Measurements from ENCODE around the gene MGAT4B.
A peak's percentile ranks its signal among the peaks of the same experiment; 100 is the strongest.
"Not testable (repeated sequence)": the region's sequence is repeated elsewhere in the genome, so short reads cannot be mapped to it uniquely, and the experiment has no call there.

The MGAT4B gene

DNA sequence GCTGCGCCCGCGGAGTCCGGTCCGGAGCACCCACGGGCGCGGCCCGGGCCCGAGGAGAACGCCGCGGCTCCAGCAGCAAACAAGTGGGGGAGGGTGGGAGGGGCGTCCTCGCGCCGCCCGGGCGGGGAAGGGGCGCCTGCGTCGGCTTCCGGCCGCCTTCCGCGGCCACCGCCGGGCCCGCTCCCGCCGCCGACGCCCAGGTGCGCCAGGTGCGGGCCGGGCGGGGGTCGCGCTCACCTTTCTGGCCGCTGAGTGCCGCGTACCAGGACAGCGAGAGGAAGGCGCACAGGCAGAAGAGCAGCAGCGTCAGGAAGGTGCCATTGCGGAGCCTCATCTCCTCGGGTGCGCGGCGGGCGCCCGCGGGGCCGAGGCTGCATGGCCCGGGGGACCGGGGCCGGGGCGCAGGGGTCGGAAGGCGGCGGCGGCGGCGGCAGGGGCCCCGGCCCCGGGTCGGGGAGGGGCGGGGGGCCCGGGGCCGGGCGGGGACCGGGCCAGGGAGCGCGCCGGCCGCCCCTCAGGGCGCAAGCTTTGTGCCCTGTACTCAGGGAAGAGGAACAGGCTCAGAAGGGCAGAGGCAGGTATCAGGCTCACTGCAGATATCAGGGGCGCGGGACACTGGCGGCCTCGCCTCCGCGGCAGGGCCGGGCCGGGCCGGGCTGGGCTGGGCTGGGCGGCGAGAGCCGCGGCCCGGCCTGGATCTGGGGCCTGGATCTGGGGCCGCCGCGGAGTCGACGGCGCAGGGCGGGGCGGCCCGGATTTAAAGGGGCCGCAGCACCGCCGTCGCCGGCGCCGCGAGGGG, at the start of gene MGAT4B:
Gene MGAT4B (minus strand): TSS at position 617 of the 799 bp plus-strand sequence. CDS start 283 bp downstream, at position 334.
- DNase-seq (ENCODE audit: low spot score): peak; percentile 90

DNA sequence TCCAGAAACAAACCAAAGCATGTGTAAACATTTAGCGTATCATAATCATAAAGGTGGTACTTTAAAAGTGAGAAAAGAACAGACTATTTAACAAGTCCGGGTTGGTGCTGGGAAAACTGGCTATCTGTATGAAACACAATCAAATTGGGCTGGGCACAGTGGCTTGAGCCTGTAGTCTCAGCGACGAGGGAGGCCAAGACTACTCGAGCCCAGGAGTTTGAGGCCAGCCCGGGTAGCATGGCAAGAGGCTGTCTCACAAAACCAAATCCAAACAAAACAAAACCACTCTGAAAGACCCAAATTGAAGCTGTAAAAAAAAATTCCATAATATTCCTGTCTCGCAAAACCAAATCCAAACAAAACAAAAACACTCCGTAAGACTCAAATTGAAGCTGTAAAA, 47.7 kb upstream of the MGAT4B start:
- no peak for DNase-seq (ENCODE audit: low spot score)

DNA sequence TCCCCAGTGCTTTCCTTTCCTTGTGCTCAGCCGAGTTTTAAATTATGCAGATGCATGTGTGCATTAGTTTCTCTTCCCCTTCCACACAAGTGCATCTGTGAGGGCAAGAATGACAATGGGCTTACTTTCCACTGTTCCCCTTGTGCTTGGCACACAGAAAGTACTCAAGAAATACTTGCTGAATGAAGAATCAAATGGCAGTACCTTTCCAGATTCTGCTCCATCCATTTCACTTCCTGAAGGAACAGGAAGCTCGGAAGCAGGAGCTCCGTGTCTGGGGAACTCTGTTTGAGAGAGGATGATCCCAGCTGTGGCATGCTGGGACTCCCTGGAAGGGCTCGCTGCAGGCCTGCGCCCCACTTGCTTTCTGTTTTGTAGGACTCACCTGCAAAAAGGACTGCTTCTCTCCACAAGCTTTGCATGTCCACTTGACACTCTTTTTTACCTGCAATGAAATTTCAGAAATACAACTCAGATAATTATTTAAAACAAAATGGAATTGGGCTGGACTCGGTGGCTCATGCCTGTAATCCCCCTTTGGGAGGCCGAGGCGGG, 46.4 kb upstream of the MGAT4B start:
- peak; percentile 54 for DNase-seq (ENCODE audit: low spot score)

DNA sequence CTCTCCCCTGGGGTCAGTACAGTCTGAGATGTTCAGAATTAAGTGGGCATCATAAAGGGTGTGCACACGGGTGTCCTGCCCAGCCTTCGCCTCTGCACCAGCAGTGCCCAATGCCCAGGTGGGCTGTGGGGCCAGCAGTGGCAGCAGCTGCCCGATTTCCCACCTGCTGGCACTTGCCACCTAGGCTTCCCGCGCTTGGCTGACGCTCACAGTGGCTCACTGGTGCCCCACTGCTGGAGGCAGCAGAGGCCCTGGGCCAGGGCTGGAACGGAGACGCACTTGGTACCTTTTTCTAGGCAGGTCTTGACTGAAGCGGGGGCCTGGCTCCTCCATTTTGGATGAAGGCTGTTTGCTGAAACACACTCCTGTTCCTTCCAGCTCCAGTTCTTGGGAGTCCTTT, 35.0 kb upstream of the MGAT4B start:
- no peak for DNase-seq (ENCODE audit: low spot score)

DNA sequence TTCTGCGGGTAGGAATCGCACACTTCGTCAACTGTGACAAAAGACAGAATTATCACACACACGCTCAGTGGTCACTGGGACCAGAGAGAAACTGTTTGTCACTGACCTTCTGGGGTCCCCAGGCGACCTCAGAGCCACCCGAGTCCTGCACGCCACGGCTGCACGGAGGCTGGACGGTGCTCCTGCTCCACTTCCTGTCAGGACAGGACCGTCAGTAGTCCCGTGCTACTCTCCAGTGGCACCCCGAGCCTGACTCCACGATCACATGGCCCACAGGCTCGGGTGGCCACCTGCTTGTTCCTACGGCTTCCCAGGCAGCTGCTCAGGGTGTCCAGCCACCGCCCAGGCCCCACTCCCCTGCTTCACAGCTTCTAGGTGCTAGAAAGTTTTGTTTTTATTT, 34.1 kb upstream of the MGAT4B start:
- DNase-seq (ENCODE audit: low spot score): no peak

DNA sequence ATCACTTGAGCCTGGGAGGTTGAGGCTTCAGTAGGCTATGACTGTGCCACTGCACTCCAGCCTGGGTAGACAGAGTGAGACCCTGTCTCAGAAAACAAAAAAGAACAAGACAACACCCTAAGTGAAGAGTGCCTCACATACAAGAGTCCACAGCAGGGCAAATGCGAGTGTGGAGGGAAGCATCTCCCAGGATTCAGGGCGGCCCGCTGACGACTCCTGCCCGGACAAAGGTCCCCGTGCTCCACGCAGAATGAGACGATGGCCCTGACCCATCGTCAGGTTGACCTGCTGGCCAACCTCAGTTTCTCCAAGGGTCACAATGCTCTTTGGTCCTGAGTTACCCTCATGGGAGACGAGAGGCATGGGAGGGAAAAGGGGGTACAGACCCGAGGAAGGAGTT, 33.7 kb upstream of the MGAT4B start:
- DNase-seq (ENCODE audit: low spot score): no peak

DNA sequence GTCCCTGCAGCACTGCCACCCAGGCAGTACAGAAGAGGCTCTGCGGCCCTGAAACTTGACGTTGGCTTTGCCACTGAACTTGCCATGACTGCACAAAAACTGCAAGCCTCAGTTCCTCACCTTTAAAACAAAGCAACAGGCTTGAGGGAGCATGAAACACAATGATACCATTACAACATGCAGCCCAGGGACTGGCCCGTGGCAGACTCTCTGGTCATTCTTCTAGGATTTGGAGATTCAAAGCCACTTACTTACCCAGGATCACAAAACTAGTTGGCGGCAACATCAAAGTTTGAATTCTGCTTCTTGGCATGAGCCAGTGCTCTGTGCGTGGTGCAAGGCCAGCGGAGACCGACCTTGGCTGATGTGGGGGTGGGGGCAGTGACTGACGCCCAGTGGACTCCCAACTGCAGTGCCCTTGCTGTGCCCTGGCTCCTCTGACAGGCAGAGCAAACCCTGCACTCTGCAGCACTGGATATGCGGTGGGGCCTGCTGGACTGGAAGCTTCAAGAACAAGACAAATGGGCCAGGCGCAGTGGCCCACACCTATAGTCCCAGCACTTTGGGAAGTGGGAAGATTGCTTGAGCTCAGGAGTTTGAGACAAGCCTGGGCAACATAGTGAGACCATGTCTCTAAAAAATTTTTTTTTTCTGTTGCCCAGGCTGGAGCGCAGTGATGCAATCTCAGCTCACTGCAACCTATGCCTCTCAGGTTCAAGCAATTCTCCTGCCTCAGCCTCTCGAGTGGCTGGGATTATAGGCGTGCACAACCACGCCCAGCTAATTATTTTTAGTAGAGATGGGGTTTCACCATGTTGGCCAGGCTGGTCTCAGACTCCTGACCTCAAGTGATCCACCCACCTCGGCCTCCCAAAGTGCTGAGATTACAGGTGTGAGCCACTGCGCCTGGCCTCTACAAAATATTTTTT, 32.9 kb upstream of the MGAT4B start:
- DNase-seq (ENCODE audit: low spot score): no peak

DNA sequence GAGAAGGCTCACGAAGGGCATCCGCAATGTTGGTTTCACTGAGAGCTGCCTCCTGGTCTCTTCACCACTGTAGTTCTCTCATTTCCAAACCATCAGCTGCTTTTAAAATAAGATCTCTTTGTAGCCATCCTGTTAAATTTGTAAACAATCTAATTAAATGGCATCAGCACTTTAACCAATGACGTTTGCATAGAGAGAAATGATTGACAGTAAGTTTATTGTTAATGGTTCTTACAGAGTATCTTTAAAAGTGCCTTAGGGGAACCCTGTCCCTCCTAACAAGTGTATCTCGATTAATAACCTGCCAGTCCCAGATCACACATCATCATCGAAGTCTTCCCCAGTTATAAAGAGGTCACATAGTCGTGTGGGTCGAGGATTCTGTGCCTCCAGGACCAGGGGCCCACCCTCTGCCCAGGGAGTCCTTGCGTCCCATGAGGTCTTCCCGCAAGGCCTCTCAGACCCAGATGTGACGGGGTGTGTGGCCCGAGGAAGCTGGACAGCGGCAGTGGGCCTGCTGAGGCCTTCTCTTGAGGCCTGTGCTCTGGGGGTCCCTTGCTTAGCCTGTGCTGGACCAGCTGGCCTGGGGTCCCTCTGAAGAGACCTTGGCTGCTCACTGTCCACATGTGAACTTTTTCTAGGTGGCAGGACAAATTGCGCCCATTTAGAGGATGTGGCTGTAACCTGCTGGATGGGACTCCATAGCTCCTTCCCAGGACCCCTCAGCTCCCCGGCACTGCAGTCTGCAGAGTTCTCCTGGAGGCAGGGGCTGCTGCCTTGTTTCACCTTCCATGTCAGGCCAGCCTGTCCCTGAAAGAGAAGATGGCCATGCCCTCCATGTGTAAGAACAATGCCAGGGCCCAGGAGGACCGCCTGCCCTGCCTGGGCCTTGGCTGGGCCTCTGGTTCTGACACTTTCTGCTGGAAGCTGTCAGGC, 30.7 kb upstream of the MGAT4B start:
- no peak for DNase-seq (ENCODE audit: low spot score)

DNA sequence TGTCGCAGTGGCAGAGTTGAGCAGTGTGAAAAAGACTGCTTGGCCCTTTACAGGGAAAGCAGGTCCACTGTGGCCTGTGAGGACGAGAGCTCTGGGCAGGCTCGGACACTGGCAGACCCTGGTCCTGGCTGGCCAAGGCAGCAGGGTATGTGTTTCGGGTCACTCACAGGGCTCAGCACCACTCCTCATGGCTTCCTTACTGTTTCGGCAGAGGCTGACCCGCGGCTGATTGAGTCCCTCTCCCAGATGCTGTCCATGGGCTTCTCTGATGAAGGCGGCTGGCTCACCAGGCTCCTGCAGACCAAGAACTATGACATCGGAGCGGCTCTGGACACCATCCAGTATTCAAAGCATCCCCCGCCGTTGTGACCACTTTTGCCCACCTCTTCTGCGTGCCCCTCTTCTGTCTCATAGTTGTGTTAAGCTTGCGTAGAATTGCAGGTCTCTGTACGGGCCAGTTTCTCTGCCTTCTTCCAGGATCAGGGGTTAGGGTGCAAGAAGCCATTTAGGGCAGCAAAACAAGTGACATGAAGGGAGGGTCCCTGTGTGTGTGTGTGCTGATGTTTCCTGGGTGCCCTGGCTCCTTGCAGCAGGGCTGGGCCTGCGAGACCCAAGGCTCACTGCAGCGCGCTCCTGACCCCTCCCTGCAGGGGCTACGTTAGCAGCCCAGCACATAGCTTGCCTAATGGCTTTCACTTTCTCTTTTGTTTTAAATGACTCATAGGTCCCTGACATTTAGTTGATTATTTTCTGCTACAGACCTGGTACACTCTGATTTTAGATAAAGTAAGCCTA, 29.8 kb upstream of the MGAT4B start:
- DNase-seq (ENCODE audit: low spot score): no peak

DNA sequence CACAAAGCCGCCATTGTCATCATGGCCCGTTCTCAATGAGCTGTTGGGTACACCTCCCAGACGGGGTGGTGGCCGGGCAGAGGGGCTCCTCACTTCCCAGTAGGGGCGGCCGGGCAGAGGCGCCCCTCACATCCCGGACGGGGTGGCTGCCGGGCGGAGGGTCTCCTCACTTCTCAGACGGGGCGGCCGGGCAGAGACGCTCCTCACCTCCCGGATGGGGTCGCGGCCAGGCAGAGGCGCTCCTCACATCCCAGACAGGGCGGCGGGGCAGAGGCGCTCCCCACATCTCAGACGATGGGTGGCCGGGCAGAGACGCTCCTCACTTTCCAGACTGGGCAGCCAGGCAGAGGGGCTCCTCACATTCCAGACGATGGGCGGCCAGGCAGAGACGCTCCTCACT, 28.2 kb upstream of the MGAT4B start:
- not testable (repeated sequence) for DNase-seq (ENCODE audit: low spot score)

DNA sequence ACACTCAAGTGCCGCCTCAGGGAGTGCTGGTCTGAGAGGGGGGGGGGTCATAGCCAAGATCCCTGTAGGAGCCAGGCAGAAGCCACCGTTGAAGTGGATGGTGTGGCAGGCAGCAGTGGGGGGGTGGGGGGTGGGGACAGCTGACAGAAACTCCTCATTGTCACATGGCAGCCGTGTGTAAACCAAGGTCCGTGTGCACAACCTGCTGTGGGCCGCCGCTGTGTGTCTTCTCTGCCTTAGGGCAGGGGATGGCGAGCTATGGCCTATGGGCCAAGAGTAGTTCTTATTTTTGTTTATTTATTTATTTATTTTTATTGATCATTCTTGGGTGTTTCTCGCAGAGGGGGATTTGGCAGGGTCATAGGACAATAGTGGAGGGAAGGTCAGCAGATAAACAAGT, 27.5 kb upstream of the MGAT4B start:
- no peak for DNase-seq (ENCODE audit: low spot score)

DNA sequence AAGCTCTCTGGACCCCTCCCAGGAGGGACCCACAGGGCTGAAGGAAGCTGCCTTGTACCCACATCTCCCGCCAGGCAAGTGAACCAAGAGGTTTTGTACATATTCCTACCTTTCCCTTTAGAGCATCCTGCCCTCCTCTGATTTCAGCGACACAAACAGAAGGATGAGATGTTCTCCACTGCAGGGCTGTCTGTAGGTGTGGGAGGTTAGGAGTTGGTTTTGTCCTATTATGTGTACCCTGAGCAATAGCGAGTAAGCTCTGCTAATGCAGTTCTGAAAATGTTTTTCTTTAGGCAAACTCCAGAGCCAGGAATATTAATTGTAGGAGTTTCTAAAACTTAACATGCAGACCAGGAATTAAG, 27.0 kb upstream of the MGAT4B start:
- no peak for DNase-seq (ENCODE audit: low spot score)

DNA sequence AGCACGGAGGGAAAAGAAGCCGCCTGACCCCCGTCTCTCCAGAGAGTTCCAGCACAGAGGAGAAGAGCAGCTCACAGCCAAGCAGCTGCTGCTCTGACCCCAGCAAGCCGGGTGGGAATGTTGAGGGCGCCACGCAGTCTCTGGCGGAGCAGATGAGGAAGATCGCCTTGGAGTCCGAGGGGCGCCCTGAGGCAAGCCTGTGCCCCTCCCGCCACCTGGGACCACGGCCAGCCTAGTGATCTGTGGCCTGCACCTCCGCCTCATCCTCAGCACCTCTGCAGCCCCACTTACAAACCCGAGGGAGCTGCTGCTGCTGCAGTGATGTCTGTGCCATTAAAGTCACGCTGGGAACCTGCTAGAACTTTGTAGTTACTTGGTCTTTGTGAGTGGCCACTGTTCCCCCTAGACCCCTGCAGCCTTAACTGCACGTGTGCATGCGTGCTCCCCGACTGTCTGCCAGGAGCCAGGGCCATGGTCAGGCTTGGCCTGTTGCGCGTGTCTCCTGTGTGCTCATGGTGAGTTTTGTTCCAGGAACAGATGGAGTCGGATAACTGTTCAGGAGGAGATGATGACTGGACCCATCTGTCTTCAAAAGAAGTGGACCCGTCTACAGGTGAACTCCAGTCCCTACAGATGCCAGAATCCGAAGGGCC, 26.5 kb upstream of the MGAT4B start:
- DNase-seq (ENCODE audit: low spot score): no peak

DNA sequence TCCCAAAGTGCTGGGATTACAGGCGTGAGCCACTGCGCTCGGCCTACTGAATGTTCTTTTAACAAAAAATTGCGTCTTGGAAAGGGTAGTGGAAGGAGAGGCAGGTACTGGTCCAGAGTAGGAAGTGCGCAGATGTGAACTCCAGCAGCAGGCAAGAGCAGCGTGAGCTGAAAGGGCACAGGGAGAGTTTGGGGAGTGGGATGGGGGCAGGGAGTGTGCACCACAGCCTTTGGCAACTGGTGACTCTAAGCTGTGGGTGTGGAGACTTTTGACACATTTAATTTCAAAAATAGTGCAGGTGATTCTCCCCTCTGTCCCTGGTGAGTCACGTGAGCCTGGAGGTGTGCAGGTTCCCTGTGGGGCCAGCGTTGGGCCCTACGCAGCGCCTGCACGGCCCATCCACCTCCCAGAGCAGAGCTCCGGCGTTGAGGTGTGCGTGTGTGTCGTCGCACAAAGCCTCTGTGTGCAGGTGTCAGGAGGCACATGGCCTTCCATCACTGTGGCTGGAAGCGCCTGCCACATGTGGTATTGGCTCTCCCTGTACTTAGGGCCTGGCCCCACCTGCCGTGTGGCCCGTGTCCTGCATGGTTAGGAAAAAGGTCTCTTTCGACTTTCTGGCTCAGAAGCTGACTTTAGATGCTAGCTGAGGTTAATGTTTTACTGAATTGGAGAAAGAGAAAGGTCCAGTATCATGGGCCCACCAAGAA, 25.5 kb upstream of the MGAT4B start:
- no peak for DNase-seq (ENCODE audit: low spot score)

DNA sequence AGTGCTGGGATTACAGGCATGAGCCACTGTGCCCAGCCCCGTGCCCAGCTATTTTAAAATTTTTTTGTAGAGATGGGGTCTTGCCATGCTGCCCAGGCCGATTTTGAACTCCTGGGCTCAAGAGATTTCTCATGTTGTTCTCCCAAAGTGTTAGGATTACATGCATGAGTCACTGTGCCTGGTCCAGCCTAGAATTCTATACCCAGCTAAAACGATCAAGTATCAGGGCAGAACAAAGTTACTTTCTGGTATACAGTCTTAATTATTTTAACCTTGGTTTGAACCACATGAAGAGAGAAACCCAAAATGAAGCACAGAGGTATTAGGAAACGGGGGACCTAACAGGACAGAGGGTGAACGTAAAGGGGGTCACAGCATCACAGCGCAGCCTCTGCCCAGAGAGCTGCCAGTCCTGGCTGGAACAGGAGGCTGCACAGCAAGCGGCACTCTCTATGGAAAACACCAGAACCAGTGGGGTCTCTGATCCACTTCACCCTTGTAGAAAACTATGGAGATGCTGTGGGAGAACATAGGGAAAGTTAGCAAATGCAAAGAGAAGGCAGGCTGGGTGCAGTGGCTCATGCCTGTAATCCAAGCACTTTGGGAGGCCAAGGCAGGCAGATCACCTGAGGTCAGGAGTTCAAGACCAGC, 24.3 kb upstream of the MGAT4B start:
- no peak for DNase-seq (ENCODE audit: low spot score)

DNA sequence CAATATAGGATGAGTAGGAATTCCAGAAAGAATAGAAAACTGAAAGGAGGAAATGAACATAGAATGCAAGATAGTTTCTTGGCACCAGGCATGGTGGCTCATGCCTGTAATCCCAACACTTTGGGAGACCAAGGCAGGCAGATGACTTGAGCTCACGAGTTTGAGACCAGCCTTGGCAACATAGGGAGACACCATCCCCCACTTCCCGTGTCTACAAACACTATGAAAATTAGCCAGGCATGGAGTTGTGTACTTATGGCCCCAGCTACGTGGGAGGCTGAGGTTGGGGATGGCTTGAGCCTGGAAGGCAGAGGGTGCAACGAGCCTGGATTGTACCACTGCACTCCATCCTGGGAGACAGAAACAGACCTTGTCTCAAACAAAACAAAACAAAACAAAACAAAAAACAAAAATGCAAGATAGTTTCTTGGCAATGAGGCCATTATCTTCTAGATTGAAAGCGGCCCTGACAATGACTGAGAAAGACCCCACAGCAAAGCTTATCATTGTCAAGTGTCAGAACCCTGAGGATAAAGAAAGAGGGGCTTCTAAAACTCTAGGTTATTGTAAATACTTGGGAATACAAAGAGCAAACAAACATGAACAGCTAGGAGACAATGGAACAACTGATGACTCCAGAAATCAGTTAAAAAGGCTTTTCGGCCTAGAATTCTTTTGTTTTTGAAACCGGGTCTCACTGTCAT, 23.2 kb upstream of the MGAT4B start:
- DNase-seq (ENCODE audit: low spot score): no peak

DNA sequence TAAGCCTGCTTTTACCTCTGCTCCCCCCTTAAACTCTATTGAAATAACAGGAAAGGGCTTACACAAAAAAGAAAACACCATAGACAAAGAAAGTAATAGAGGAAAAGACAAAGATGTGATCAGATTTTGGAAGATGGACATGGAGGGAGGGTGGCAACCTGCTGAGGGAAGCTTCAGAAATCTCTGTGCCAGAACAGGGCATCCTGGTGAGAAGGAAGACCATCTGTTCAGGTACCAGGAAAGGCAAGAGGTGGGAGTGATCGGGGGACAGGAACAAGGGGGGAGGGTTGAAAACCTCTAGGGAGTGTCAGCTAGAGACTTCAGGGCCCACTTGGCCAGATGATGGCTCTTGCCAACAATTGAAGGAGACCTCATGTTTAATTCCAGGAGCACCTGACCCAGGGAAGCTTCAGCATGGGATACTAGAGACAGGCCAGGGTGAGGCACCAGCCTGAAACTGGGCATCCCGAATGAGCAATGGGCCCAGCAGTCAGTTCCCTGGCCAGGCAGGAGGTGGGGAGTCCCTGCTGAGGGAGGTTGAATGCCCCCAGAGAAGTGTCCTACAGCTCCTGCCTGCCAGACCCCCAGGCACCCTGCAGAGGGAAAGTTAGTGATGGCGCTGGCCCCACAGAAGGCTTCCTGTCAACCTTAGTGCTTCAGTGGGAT, 22.2 kb upstream of the MGAT4B start:
- DNase-seq (ENCODE audit: low spot score): no peak

DNA sequence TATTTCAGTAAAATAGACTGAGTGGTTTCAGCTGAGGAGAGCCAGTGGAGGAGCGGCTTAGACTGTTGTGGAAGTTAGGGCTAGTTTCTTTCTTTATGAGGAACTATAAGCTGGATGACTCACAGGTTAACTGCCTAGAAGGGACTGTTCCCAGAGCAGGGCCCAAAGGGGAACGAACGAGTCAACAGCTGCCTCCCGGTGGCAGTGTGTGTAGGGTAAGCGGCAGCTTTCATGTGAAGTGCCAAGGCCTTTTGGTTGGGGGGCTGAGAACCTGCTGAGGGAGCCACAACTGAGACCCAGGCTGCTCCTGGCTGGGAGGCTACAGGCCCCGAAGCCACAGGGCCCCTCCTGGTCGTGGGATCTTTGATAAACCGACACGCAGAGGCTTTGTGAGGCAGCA, 21.0 kb upstream of the MGAT4B start:
- no peak for DNase-seq (ENCODE audit: low spot score)

Data from germinal center (tissue), 1 donor.